WTC11 (cell line): ENCODE data around the gene CALU. TPM values are rescaled to one million over a fixed set of nuclear protein-coding genes. Genes with fewer than 3 reads are reported as not detected.
A peak's percentile ranks its signal among the peaks of the same experiment; 100 is the strongest.

Experiments
- ATAC-seq: fragments of 200-7000 bp; cut with Tn5 transposase; 2 replicates; pipeline ENCODE4 v1.10.0; 2021; ENCODE audit warnings: mild to moderate bottlenecking, moderate library complexity
- CTCF ChIA-PET: fragments of 300-600 bp; sonication (Branson Sonifier 250); formaldehyde crosslinking; loops from one replicate; lab custom pipeline; 2021; ENCODE audit warnings: antibody characterized with exemption; lab: Charles Lee
- POLR2A ChIA-PET: fragments of 350-600 bp; sonication (Branson Sonifier 250); formaldehyde crosslinking; loops from one replicate; lab custom pipeline; 2021; ENCODE audit warnings: antibody characterized with exemption; lab: Charles Lee
- DNase-seq: peaks from one replicate; pipeline ENCODE4 v3.0.0; 2021; ENCODE audit warnings: low spot score
- H3K27ac Mint-ChIP-seq: 2 replicates; pipeline ENCODE4 v1.8.0; 2021; ENCODE audit warnings: mixed read lengths
- H3K27me3 Mint-ChIP-seq: 2 replicates; pipeline ENCODE4 v1.8.0; 2021; ENCODE audit warnings: low read depth, mild to moderate bottlenecking, moderate library complexity, mixed read lengths
- H3K36me3 Mint-ChIP-seq: 2 replicates; pipeline ENCODE4 v1.8.0; 2021; ENCODE audit warnings: mixed read lengths
- H3K4me1 Mint-ChIP-seq: 2 replicates; pipeline ENCODE4 v1.8.0; 2022; ENCODE audit warnings: mixed read lengths
- H3K4me3 Mint-ChIP-seq: 2 replicates; pipeline ENCODE4 v1.8.0; 2021; ENCODE audit warnings: mild to moderate bottlenecking, moderate library complexity, mixed read lengths
- H3K9me3 Mint-ChIP-seq: 2 replicates; pipeline ENCODE4 v1.8.0; 2021; ENCODE audit warnings: mixed read lengths
- ESRRA ChIP-seq: sonication (generic); formaldehyde crosslinking; IDR thresholded peaks from 2 replicates; pipeline ENCODE4 v1.8.1; 2022; ENCODE audit warnings: mild to moderate bottlenecking, missing genetic modification reagents, borderline replicate concordance
- ETV6 ChIP-seq: sonication (generic); formaldehyde crosslinking; IDR thresholded peaks from 2 replicates; pipeline ENCODE4 v1.8.1; 2022; ENCODE audit warnings: mild to moderate bottlenecking, missing genetic modification reagents
- FOXP1 ChIP-seq: sonication (generic); formaldehyde crosslinking; IDR thresholded peaks from 2 replicates; pipeline ENCODE4 v1.8.0; 2022; ENCODE audit warnings: missing genetic modification reagents, mild to moderate bottlenecking, moderate library complexity, borderline replicate concordance
- GRHL2 ChIP-seq: fragments of 250-450 bp; sonication (Bioruptor Pico); IDR thresholded peaks from 2 replicates; pipeline ENCODE4 v1.8.0; 2022; ENCODE audit warnings: mild to moderate bottlenecking, moderate library complexity; ENCODE audit not compliant: insufficient replicate concordance, severe bottlenecking
- NFE2L1 ChIP-seq: sonication (generic); formaldehyde crosslinking; IDR thresholded peaks from 2 replicates; pipeline ENCODE4 v1.8.1; 2023; ENCODE audit warnings: missing genetic modification reagents
- NR2C2 ChIP-seq: sonication (generic); formaldehyde crosslinking; IDR thresholded peaks from 2 replicates; pipeline ENCODE4 v1.8.0; 2022; ENCODE audit warnings: mild to moderate bottlenecking, missing genetic modification reagents
- PRRX2 ChIP-seq: fragments of 250-450 bp; sonication (Bioruptor Pico); IDR thresholded peaks from 2 replicates; pipeline ENCODE4 v1.8.0; 2021; ENCODE audit warnings: mild to moderate bottlenecking
- RORB ChIP-seq: fragments of 250-450 bp; sonication (Bioruptor Pico); IDR thresholded peaks from 2 replicates; pipeline ENCODE4 v1.9.0; 2021; ENCODE audit warnings: mild to moderate bottlenecking
- ZNF219 ChIP-seq: sonication (generic); formaldehyde crosslinking; IDR thresholded peaks from 2 replicates; pipeline ENCODE4 v1.8.0; 2023; ENCODE audit warnings: missing genetic modification reagents, mild to moderate bottlenecking, borderline replicate concordance
- ZNF423 ChIP-seq: fragments of 250-450 bp; sonication (Bioruptor Pico); IDR thresholded peaks from 2 replicates; pipeline ENCODE4 v2.1.2; 2022; ENCODE audit warnings: mild to moderate bottlenecking, moderate library complexity
- total RNA-seq: library from RNA; stranded (reverse); gene quantifications from 3 replicates; pipeline ENCODE4 v1.2.3, GENCODE V29; 2021
- TF ChIP-seq, protein P1 (sequence below): sonication (generic); formaldehyde crosslinking; IDR thresholded peaks from 2 replicates; pipeline ENCODE4 v1.8.1; 2023; ENCODE audit warnings: mild to moderate bottlenecking, missing genetic modification reagents
- TF ChIP-seq, protein P2 (sequence below): fragments of 200-600 bp; IDR thresholded peaks from 2 replicates; pipeline ENCODE4 v1.8.0; 2022; ENCODE audit warnings: antibody characterized with exemption
- TF ChIP-seq, protein P3 (sequence below): sonication (generic); formaldehyde crosslinking; IDR thresholded peaks from 2 replicates; pipeline ENCODE4 v1.8.1; 2023; ENCODE audit warnings: mild to moderate bottlenecking, missing genetic modification reagents, borderline replicate concordance
- TF ChIP-seq, protein P4 (sequence below): sonication (generic); formaldehyde crosslinking; IDR thresholded peaks from 2 replicates; pipeline ENCODE4 v1.8.1; 2022; ENCODE audit warnings: missing genetic modification reagents, borderline replicate concordance
- TF ChIP-seq, protein P5 (sequence below): sonication (generic); formaldehyde crosslinking; IDR thresholded peaks from 2 replicates; pipeline ENCODE4 v1.8.0; 2022; ENCODE audit warnings: mild to moderate bottlenecking, missing genetic modification reagents
- TF ChIP-seq, protein P6 (sequence below): sonication (generic); formaldehyde crosslinking; IDR thresholded peaks from 2 replicates; pipeline ENCODE4 v1.8.1; 2023; ENCODE audit warnings: mild to moderate bottlenecking, missing genetic modification reagents, moderate library complexity

CALU gene
- total RNA-seq, 1 experiment from 2014 or later, result 150 TPM

DNA sequence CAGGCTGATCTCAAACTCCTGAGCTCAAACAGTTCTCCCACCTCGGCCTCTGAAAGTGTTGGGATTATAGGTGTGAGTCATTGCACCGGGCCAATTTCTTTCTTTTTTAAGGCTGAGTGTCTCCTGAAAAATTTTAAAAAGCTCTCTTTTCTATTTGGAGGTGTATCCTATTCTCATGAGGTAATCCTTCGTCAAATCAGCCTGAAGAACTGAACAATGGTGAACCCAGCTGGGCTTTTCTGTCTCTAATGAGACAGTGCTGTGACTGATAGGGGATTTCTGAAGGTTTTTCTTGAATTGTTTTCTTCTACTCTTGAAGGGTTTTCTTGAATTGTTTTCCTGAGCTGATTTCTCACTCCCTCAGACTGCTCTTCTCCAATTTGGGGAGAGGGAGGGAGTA, 30.9 kb upstream of the CALU start:
- DNase-seq (no peak), ATAC-seq (0 out of 2 replicates have a peak, but pooled peaks have one; percentile 34)
- Mint-ChIP-seq H3K9me3 (peaks cover 6% of the 10 kb centered on the region; the same call in 1 of the 2 replicates), H3K4me3 (no peak overlapping the region), H3K27ac (peak overlapping the region; percentile 75; the same call in 1 of the 2 replicates), H3K36me3 (no peaks in the 10 kb centered on the region), H3K4me1 (peaks cover 22% of the 10 kb centered on the region), H3K27me3 (0 out of 2 replicates have a peak, but pooled peaks cover 3% of the 10 kb centered on the region)
- ChIA-PET CTCF (interaction anchor here (0.9 to 1.9 kb wide), 5 partner anchors 10 to 249 kb away, joined by 3 to 7 read pairs (median 4); partner anchors contain the start of gene GARIN1A), POLR2A (interaction anchor here (0.6 kb wide), 1 partner anchor 260 kb away, joined by 3 read pairs; no protein-coding TSS in a partner anchor)
- TF ChIP-seq PRRX2 (CRISPR knock-in tag) (no peak), ETV6 (CRISPR knock-in tag) (no peak), NFE2L1 (CRISPR knock-in tag) (no peak), NR2C2 (CRISPR knock-in tag) (no peak), ESRRA (CRISPR knock-in tag) (no peak)
- TF ChIP-seq, protein P1, sequence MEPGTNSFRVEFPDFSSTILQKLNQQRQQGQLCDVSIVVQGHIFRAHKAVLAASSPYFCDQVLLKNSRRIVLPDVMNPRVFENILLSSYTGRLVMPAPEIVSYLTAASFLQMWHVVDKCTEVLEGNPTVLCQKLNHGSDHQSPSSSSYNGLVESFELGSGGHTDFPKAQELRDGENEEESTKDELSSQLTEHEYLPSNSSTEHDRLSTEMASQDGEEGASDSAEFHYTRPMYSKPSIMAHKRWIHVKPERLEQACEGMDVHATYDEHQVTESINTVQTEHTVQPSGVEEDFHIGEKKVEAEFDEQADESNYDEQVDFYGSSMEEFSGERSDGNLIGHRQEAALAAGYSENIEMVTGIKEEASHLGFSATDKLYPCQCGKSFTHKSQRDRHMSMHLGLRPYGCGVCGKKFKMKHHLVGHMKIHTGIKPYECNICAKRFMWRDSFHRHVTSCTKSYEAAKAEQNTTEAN, result no peak

DNA sequence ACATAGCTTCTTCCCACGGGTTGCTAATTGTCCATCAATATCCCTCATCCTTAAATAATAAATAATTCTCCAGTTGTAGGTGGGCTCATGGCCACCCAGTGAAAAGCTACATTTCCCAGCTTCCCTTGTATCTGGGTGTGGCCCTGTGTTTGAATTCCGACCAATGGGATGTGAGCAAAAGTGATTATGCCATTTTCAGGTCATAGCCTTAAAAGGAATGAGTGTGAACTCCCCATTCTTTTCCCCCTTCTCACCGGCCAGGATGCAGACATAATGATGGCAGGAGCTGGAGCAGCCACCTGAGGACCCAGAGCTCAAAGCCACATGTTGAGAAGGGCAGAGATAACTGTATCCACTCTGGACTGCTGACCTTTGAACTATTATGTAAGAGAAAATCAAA, 30.3 kb upstream of the CALU start:
- peaks cover 6% of the 10 kb centered on the region; the same call in 1 of the 2 replicates for H3K9me3 Mint-ChIP-seq
- no peaks in the 10 kb centered on the region for H3K27me3 Mint-ChIP-seq
- ChIA-PET POLR2A (no interaction called here), CTCF (interaction anchor here (0.6 to 1.9 kb wide), 8 partner anchors 10 to 264 kb away, joined by 3 to 7 read pairs (median 3); partner anchors contain the start of gene GARIN1A)
- DNase-seq (no peak), ATAC-seq (peak; percentile 72)
- no peaks in the 10 kb centered on the region for H3K36me3 Mint-ChIP-seq
- peaks cover 19% of the 10 kb centered on the region for H3K4me1 Mint-ChIP-seq
- TF ChIP-seq NR2C2 (CRISPR knock-in tag), result no peak
- TF ChIP-seq GRHL2 (CRISPR knock-in tag), result no peak
- TF ChIP-seq, protein P2, sequence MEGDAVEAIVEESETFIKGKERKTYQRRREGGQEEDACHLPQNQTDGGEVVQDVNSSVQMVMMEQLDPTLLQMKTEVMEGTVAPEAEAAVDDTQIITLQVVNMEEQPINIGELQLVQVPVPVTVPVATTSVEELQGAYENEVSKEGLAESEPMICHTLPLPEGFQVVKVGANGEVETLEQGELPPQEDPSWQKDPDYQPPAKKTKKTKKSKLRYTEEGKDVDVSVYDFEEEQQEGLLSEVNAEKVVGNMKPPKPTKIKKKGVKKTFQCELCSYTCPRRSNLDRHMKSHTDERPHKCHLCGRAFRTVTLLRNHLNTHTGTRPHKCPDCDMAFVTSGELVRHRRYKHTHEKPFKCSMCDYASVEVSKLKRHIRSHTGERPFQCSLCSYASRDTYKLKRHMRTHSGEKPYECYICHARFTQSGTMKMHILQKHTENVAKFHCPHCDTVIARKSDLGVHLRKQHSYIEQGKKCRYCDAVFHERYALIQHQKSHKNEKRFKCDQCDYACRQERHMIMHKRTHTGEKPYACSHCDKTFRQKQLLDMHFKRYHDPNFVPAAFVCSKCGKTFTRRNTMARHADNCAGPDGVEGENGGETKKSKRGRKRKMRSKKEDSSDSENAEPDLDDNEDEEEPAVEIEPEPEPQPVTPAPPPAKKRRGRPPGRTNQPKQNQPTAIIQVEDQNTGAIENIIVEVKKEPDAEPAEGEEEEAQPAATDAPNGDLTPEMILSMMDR, result no peak
- TF ChIP-seq ETV6 (CRISPR knock-in tag), result no peak
- no peak for TF ChIP-seq RORB
- H3K4me3 Mint-ChIP-seq, result no peak overlapping the region
- H3K27ac Mint-ChIP-seq, result no peak overlapping the region

DNA sequence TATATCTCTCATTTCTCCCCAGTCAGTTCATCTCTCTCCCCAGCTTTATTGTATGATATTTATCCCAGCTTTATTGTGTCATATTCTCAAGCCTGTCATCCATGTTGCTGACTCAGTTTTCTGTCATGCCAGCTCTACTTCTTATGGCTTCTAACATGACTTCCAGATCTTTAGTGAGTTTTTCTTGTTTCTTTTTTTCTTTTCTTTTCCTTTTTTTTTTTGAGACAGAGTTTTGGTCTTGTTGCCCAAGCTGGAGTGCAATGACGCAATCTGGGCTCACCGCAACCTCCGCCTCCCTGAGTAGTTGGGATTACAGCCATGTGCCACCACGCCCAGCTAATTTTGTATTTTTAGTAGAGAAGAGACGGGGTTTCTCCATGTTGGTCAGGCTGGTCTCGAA, 28.7 kb upstream of the CALU start:
- TF ChIP-seq, protein P3, sequence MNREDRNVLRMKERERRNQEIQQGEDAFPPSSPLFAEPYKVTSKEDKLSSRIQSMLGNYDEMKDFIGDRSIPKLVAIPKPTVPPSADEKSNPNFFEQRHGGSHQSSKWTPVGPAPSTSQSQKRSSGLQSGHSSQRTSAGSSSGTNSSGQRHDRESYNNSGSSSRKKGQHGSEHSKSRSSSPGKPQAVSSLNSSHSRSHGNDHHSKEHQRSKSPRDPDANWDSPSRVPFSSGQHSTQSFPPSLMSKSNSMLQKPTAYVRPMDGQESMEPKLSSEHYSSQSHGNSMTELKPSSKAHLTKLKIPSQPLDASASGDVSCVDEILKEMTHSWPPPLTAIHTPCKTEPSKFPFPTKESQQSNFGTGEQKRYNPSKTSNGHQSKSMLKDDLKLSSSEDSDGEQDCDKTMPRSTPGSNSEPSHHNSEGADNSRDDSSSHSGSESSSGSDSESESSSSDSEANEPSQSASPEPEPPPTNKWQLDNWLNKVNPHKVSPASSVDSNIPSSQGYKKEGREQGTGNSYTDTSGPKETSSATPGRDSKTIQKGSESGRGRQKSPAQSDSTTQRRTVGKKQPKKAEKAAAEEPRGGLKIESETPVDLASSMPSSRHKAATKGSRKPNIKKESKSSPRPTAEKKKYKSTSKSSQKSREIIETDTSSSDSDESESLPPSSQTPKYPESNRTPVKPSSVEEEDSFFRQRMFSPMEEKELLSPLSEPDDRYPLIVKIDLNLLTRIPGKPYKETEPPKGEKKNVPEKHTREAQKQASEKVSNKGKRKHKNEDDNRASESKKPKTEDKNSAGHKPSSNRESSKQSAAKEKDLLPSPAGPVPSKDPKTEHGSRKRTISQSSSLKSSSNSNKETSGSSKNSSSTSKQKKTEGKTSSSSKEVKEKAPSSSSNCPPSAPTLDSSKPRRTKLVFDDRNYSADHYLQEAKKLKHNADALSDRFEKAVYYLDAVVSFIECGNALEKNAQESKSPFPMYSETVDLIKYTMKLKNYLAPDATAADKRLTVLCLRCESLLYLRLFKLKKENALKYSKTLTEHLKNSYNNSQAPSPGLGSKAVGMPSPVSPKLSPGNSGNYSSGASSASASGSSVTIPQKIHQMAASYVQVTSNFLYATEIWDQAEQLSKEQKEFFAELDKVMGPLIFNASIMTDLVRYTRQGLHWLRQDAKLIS (CRISPR knock-in tag), result no peak
- no peak for TF ChIP-seq ZNF423 (CRISPR knock-in tag)
- Mint-ChIP-seq H3K27me3 (0 out of 2 replicates have a peak, but pooled peaks cover 2% of the 10 kb centered on the region), H3K4me3 (no peak overlapping the region), H3K27ac (no peak overlapping the region), H3K4me1 (peaks cover 14% of the 10 kb centered on the region), H3K9me3 (peaks cover 6% of the 10 kb centered on the region; the same call in 1 of the 2 replicates), H3K36me3 (no peaks in the 10 kb centered on the region)
- ATAC-seq (no peak), DNase-seq (no peak)
- ChIA-PET POLR2A (no interaction called here), CTCF (interaction anchor here (1.0 kb wide), 1 partner anchor 13 kb away, joined by 4 read pairs; no protein-coding TSS in a partner anchor)

DNA sequence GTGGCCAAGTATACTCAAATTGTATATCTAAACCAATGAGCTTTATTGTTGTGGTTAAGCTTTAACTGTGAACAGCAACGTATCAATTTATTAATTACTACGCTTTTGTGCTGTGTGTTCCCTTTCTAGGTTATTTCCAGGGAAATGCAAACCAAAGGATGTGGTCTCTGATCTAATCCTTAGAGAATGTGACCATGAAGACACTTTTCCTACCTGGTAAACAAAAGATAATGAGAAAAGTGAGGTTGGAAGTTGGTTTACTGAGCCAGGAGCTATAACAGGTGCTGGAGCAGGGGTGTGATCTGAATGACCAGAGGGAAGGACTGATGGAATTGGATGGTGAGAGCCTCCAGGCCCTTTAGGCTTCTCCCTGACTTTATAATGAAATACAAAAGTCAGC, 25.4 kb upstream of the CALU start:
- ATAC-seq, result no peak
- TF ChIP-seq, protein P4, sequence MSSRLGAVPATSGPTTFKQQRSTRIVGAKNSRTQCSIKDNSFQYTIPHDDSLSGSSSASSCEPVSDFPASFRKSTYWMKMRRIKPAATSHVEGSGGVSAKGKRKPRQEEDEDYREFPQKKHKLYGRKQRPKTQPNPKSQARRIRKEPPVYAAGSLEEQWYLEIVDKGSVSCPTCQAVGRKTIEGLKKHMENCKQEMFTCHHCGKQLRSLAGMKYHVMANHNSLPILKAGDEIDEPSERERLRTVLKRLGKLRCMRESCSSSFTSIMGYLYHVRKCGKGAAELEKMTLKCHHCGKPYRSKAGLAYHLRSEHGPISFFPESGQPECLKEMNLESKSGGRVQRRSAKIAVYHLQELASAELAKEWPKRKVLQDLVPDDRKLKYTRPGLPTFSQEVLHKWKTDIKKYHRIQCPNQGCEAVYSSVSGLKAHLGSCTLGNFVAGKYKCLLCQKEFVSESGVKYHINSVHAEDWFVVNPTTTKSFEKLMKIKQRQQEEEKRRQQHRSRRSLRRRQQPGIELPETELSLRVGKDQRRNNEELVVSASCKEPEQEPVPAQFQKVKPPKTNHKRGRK (CRISPR knock-in tag), result no peak
- TF ChIP-seq FOXP1 (CRISPR knock-in tag) (no peak), ZNF219 (CRISPR knock-in tag) (no peak), ZNF423 (CRISPR knock-in tag) (no peak)
- TF ChIP-seq, protein P5, sequence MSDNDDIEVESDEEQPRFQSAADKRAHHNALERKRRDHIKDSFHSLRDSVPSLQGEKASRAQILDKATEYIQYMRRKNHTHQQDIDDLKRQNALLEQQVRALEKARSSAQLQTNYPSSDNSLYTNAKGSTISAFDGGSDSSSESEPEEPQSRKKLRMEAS, result no peak
- TF ChIP-seq, protein P6, sequence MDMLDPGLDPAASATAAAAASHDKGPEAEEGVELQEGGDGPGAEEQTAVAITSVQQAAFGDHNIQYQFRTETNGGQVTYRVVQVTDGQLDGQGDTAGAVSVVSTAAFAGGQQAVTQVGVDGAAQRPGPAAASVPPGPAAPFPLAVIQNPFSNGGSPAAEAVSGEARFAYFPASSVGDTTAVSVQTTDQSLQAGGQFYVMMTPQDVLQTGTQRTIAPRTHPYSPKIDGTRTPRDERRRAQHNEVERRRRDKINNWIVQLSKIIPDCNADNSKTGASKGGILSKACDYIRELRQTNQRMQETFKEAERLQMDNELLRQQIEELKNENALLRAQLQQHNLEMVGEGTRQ (CRISPR knock-in tag), result no peak

More for the DNA sequence above, 25.4 kb upstream of the CALU start:
- POLR2A ChIA-PET, result no interaction called here
- Mint-ChIP-seq H3K4me3 (no peak overlapping the region), H3K36me3 (no peaks in the 10 kb centered on the region), H3K27me3 (peaks cover 6% of the 10 kb centered on the region; the same call in 1 of the 2 replicates), H3K4me1 (peaks cover 12% of the 10 kb centered on the region), H3K27ac (no peak overlapping the region), H3K9me3 (peaks cover 6% of the 10 kb centered on the region; the same call in 1 of the 2 replicates)
- no peak for DNase-seq
- CTCF ChIA-PET, result no interaction called here
